ENCODE results near the gene OPCML.

Gene OPCML

GRCh38 chr11:133339495-133340140, 192.7 kb downstream of the OPCML start:
- Histone ChIP-seq H3K4me3 (replicated peaks; ENCODE audit: insufficient read depth, low read length) (no peak overlapping the region), H3K27ac (replicated peaks) (no peak overlapping the region), H3K27me3 (ENCODE audit: insufficient read depth, poor library complexity, severe bottlenecking) (no peaks in the 10 kb centered on the region)
- TF ChIP-seq POLR2AphosphoS5 (IDR thresholded peaks at IDR 0.05; ENCODE audit: low read depth), result no peak
- no peak for TF ChIP-seq GABPA (IDR thresholded peaks at IDR 0.05; ENCODE audit: low read depth)
- TF ChIP-seq, protein P1, sequence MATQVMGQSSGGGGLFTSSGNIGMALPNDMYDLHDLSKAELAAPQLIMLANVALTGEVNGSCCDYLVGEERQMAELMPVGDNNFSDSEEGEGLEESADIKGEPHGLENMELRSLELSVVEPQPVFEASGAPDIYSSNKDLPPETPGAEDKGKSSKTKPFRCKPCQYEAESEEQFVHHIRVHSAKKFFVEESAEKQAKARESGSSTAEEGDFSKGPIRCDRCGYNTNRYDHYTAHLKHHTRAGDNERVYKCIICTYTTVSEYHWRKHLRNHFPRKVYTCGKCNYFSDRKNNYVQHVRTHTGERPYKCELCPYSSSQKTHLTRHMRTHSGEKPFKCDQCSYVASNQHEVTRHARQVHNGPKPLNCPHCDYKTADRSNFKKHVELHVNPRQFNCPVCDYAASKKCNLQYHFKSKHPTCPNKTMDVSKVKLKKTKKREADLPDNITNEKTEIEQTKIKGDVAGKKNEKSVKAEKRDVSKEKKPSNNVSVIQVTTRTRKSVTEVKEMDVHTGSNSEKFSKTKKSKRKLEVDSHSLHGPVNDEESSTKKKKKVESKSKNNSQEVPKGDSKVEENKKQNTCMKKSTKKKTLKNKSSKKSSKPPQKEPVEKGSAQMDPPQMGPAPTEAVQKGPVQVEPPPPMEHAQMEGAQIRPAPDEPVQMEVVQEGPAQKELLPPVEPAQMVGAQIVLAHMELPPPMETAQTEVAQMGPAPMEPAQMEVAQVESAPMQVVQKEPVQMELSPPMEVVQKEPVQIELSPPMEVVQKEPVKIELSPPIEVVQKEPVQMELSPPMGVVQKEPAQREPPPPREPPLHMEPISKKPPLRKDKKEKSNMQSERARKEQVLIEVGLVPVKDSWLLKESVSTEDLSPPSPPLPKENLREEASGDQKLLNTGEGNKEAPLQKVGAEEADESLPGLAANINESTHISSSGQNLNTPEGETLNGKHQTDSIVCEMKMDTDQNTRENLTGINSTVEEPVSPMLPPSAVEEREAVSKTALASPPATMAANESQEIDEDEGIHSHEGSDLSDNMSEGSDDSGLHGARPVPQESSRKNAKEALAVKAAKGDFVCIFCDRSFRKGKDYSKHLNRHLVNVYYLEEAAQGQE (IDR thresholded peaks at IDR 0.05; ENCODE audit: insufficient replicate concordance, low read depth), result no peak
- DNase-seq (ENCODE audit: low read depth in 1 of 2, low spot score in 1 of 2), result no peak

DNA sequence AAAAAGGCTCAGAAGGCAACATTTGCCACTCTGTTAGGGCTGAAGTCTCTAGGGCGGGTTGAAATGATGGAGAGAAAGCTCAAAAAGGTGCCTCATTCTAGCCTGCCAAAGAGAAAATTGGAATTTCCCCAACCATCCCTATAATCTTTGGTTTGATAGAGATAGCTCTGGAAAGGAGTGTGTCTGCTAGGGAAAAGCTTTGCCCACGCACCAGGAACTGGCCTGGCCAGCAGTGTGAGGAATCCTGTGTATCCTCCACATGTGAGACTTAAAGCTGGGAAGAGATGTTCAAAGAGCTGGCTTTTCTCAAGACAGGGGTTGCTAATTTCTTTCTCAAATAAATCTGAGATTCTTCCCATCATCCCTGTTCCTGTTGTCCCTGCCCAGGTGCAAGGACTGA, 193.7 kb downstream of the OPCML start:
- H3K27me3 ChIP-seq (ENCODE audit: insufficient read depth, poor library complexity, severe bottlenecking), result no peaks in the 10 kb centered on the region
- TF ChIP-seq GABPA (IDR thresholded peaks at IDR 0.05; ENCODE audit: low read depth) (no peak), SPI1 (IDR thresholded peaks at IDR 0.05; ENCODE audit: borderline replicate concordance, low read depth) (no peak)
- no peak overlapping the region for H3K27ac ChIP-seq (replicated peaks)
- no peak for DNase-seq (ENCODE audit: low read depth in 1 of 2, low spot score in 1 of 2)
- H3K4me3 ChIP-seq (replicated peaks; ENCODE audit: insufficient read depth, low read length), result no peak overlapping the region

- DNase-seq (ENCODE audit: low read depth in 1 of 2, low spot score in 1 of 2), result no peak
- H3K27me3 ChIP-seq (ENCODE audit: insufficient read depth, poor library complexity, severe bottlenecking), result no peaks in the 10 kb centered on the region
- H3K4me3 ChIP-seq (replicated peaks; ENCODE audit: insufficient read depth, low read length), result no peak overlapping the region
- TF ChIP-seq CTCF (IDR thresholded peaks at IDR 0.05; ENCODE audit: insufficient read depth, low read length) (no peak), POLR2AphosphoS5 (IDR thresholded peaks at IDR 0.05; ENCODE audit: low read depth) (no peak), SPI1 (IDR thresholded peaks at IDR 0.05; ENCODE audit: borderline replicate concordance, low read depth) (no peak), GABPA (IDR thresholded peaks at IDR 0.05; ENCODE audit: low read depth) (no peak)
- TF ChIP-seq, protein P1 (IDR thresholded peaks at IDR 0.05; ENCODE audit: insufficient replicate concordance, low read depth), result no peak
- H3K27ac ChIP-seq (replicated peaks), result no peak overlapping the region
Observed at GRCh38 chr11:133337951-133338418, 194.3 kb downstream of the OPCML start.

DNA sequence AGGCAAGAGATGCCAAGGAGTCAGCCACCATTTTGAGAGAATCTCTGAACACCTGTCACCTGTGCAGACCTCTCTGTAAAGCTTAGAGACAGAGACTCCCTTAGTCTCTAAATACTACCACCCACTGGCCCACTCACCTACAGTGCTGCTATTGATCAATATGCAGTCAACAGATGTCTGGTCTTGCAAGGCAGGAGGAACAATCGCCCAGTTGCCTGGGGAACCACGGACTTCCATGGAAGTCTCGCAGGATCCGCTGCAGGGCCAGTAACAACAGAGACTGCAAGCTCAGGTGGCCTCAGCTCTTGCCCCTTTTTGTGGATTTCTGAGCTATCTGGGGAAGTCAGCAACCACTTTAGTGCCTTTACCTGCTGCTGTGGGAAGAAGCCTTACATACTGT, 195.1 kb downstream of the OPCML start:
- DNase-seq (ENCODE audit: low read depth in 1 of 2, low spot score in 1 of 2), result no peak
- TF ChIP-seq, protein P1 (IDR thresholded peaks at IDR 0.05; ENCODE audit: insufficient replicate concordance, low read depth), result no peak
- TF ChIP-seq GABPA (IDR thresholded peaks at IDR 0.05; ENCODE audit: low read depth), result no peak
- Histone ChIP-seq H3K4me3 (replicated peaks; ENCODE audit: insufficient read depth, low read length) (no peak overlapping the region), H3K27me3 (ENCODE audit: insufficient read depth, poor library complexity, severe bottlenecking) (no peaks in the 10 kb centered on the region), H3K27ac (replicated peaks) (no peak overlapping the region)

Data from HL-60 (cell line).